Activated naive CD8-positive, alpha-beta T cell treated with anti-CD3 and anti-CD28 coated beads, Interleukin-2, amount 50 U/mL, for 16 hours (primary cell): Measurements from ENCODE around the gene REG1A.

Experiments used
- DNase-seq: peaks from one replicate; pipeline ENCODE4 v3.0.0-alpha.2; 2020; ENCODE audit warnings: low read depth, low spot score

REG1A gene

DNA sequence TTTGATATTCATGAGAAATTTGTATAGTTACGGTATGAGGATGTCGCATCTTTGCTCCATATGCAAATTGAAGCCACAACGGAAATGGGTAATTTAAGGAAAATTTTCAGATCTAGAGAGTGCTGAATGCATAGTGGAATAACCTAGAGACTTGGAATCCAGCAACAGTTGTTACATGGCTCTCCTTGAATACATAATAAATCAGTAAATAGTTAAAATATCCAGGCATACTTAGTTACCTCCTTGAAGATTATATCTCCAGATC is 5.4 kb downstream of the REG1A start:
- DNase-seq, result no peak

DNA sequence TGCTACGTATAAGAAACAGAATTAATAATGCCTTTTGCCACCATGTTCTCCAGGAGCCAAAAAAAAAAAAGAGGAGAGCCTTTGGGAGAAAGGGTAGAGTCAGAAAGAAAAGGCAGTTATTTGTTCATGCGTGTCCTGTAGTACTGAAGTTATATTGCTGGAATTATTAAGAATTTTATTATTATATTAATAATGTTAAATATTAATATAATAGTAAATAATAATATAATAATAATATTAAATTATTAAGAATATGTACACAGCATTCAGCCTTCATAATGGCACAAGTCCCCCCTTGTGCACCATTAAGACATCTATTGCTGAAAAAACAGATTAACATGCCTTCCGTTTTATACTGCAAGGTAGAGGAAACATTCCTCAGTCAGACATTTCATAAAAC is 8.1 kb downstream of the REG1A start:
- no peak for DNase-seq

DNA sequence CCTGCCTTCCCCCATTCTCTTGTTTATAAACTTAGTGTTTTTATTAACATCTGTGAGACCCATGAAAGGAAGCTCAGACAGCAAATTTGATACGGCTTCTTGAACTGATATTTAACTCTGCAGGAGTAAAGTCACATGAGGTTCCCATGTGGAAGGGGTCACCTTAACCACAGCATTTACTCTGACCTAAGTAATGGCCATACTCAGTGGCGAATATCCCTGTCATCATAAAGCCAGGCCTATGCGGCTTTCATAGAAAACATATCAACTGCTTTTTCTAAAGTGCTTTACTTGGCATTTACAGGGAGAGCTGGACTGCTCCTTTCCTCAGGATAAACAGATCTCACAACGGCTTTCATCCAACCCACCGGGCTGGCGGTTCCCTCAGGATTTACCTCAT is 9.0 kb downstream of the REG1A start:
- DNase-seq, result no peak

DNA sequence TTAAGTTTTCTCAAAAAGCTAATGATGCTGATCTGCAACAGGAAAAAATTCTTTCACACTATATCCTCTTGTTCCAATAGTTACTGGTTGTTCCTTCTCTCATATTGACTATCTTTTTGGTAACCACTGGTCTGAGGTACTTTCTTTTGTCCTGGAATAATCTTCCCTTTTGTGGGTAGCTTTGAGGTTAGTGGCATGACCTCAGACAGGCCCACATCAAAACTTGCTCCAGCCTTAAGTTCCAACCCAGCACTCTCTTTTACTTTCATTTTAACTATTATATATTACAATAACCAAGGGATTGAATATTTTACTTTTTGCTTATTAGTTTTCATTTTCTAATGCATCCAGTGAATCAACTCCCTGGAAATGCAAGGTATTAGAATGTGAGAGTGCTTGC is 9.5 kb downstream of the REG1A start:
- no peak for DNase-seq

DNA sequence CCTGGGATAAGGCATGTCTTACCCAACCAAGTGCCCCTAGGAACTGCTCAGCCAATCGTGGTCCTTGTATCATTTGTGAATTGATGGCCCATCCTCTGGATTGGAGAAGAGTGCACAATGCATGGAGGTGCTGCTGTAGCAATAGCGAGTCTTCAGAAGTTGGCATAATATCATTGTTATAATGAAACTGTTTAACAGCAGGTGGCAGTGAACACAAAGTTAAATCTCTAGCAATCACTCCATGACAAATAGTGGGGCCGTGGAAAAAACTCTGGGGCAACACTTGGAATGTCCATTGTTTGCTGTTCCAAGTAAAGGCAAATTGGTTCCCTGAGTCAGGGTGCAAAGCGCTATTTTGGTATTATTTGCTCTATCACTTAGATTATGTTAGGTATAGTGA is 11.4 kb downstream of the REG1A start:
- no peak for DNase-seq

DNA sequence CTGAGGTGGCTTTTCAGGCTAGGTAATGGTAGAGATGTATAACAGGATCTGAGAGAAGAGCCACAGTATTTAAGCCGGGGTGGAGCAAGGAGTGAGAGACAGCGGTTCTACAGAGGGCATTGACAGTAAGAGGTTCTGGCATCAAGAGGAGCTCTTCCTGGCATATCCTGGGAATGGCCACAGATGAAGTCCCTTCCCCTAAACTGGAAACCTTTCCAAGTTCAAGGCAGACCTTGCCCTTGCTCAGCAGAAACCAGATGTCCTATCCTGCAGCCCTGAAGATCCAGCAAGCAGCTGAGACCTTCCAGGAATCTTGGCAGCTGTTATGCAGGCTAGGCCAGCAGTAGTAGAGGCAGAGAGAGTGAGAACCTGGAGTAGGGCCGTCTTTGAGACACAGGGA is 18.1 kb downstream of the REG1A start:
- no peak for DNase-seq

DNA sequence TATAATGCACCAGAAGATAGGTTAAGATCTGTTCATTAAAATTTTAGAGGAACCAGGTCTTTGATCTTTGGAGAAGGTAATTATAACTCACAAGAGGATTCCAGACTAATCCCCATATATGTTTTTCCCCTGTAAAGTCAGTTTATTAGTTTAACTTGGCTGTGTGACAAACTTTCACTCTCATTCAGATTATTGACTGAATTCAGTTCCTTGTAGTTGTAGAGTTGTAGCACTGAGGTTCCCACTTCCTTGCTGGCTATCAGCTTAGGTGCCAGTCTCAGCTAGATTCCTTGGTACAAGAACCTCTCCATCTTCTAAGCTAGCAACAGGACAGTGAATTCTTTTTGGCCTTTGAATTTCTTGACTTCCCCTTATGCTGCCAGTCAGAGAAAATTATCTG is 19.1 kb downstream of the REG1A start:
- no peak for DNase-seq

DNA sequence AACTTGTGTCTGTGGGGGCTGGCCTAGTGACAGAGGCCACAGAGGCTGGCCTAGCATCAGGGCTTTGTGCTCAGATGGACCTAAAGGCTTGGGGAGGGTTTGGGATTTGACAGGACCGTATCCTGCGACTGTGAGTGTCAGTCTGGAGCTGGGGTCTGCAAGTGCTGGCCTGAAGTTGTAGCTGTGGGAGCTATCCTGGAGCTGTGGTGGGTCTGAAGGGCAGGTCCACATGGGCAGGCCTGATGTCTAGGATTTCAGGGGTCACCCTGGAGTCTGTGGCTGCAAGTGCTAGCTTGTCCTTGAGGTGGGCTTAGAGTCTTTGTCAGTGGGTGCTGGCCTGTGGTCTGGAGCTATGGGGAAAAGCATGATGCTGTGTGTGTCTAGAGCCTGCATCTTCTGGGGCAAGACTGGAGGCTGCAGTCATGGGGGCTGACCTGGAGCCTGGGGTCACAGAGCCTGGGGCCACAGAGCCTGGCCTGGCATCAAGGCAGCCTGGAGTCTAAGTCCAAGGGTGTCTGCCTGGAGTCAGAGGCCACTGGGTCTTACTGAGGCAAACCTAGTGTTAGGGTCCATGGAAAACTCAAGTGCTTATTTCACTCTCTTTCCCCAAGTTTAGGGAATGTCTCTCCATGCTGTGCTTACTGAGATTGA is 35.7 kb downstream of the REG1A start:
- DNase-seq, result no peak

DNA sequence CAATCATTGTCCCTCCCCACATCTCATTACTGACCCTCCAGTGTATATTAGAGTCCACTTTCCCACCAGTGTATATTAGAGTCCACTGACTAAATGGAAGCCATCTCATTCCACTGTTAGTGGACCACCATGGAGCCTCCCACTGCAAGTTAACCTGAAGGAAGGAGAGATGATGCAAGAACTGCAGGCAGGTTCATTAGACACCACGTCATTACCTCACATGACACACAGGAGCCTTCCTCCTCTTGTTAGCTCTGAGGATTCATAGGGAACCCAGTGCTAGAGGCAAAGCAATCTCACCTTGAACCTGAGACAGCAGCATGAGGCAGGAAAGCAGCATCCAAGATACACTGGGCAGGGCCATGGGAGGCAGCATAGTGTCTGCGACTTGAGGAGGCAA is 38.7 kb downstream of the REG1A start:
- no peak for DNase-seq

DNA sequence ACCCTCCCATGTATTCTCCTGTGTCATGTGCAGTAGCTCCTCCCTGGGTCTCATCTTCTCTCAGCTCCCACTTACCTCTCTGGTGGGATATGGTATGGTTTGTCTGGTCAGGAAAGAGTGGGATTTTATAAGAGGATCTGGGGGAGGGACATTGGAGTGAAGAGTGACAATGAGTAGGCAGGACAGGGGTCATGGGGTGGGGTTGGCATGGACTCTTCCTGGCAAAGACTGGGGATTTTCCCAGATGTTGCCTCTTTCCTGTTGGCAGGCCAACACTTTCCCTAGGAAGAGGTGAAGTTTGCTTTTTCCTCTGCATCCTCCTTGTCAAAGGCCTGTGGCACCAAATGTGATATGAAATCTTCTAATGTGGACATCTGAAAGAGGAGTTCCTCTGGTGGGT is 39.4 kb downstream of the REG1A start, which contains the start of gene REG3A:
Gene REG3A (minus strand): TSS at position 101 of the 400 bp plus-strand sequence. CDS start 348 bp downstream, outside the sequence.
- DNase-seq, result no peak

DNA sequence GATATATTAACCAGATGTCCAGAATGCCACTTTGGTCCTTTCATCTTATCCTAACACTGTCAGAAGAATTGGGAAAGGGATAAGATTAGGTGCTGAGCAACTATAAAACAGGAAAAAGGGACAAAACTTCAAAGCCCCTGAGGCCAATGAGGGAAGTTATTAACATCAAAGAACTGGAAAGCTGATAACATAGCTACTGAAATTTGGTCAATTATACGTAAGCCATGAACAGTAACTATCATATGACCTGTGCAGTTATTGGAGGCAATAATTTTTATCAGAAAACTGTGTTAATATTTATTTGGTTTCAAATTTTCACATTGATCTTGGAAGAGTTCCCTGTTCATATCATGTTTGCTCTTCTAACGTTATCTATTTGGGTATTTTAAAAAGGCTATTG is 41.8 kb downstream of the REG1A start:
- DNase-seq, result no peak

DNA sequence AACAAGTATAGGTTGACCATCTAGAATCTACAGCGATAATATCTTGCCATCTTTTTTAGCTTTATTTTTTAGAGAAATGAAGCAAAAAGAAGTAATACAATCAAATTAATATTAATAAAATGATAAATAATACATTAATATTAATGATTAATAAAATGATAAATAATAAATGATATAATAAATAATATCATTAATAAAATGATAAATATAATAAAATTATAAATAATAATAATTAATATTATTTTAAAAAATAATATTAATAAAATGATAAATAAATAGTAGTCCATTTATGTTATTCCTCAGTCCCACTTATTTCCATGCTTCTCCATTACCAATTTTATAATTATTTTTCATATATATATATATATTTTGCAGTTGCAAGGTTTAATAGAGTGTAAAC is 42.5 kb downstream of the REG1A start:
- DNase-seq, result no peak

DNA sequence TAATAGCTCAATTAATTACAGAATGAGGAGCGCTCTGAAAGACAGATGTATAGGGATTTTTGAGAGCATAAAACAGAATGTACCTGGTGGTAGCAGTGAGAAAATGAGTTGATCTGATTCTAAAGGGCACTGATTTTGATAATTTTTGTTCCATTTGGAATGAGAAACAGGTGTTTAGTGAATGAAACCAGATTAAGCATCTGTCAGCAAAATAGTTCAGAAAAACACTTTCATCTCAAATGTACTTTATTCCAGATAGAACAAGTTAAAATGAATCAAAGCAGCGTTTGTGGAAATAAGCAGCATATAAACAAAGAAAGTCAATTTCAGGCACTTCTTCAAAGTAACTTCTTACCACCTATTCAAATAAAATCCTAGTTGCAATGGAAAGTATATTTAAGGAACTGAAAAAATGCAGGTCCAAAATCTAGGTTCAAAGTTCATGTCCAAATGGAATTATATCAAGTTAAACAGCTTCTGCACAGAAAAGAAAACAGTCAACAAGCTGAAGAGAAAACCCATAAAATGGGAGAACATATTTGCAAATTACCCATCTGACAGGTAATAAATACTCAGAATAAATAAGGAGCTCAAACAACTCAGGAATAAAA is 51.2 kb downstream of the REG1A start:
- DNase-seq, result no peak
